GM19240 (cell line): ENCODE measurements around the gene ACER3.
"Not testable (repeated sequence)": the region's sequence is repeated elsewhere in the genome, so short reads cannot be mapped to it uniquely, and the experiment has no call there.

ENCODE experiments used
- DNase-seq: peaks from one replicate; pipeline ENCODE4 v3.0.0; 2011; ENCODE audit warnings: low spot score; ENCODE audit not compliant: insufficient read length

ACER3 gene

GRCh38 chr11:77038029-77038824 lies 177.5 kb downstream of the ACER3 start:
- DNase-seq = no peak

GRCh38 chr11:77038825-77039326 lies 178.2 kb downstream of the ACER3 start:
- DNase-seq = no peak

- DNase-seq = no peak
Observed at GRCh38 chr11:77039491-77040400, 179.0 kb downstream of the ACER3 start.

GRCh38 chr11:77040401-77040777 lies 179.7 kb downstream of the ACER3 start:
- DNase-seq = no peak

- DNase-seq = no peak
Observed at GRCh38 chr11:77040889-77041288, 180.2 kb downstream of the ACER3 start.

GRCh38 chr11:77042111-77042726 lies 181.5 kb downstream of the ACER3 start:
- no peak for DNase-seq

- DNase-seq = no peak
Observed at GRCh38 chr11:77044356-77044755, 183.6 kb downstream of the ACER3 start.

- no peak for DNase-seq
Observed at GRCh38 chr11:77044886-77045285, 184.2 kb downstream of the ACER3 start.

- peak; percentile 67 for DNase-seq
Observed at GRCh38 chr11:77046060-77046501, 185.4 kb downstream of the ACER3 start.

GRCh38 chr11:77047007-77047927 lies 186.5 kb downstream of the ACER3 start:
- DNase-seq = peak; percentile 58

GRCh38 chr11:77047928-77048446 lies 187.3 kb downstream of the ACER3 start:
- not testable (repeated sequence) for DNase-seq

- no peak for DNase-seq
Observed at GRCh38 chr11:77049026-77049425, 188.3 kb downstream of the ACER3 start.

- DNase-seq = no peak
Observed at GRCh38 chr11:77051511-77051910, 190.8 kb downstream of the ACER3 start.

- no peak for DNase-seq
Observed at GRCh38 chr11:77052518-77052917, 191.8 kb downstream of the ACER3 start.

GRCh38 chr11:77053217-77054015 lies 192.7 kb downstream of the ACER3 start:
- DNase-seq = no peak

- no peak for DNase-seq
Observed at GRCh38 chr11:77054084-77054483, 193.4 kb downstream of the ACER3 start.

- DNase-seq = no peak
Observed at GRCh38 chr11:77055101-77055561, 194.4 kb downstream of the ACER3 start.

GRCh38 chr11:77055913-77056312 lies 195.2 kb downstream of the ACER3 start:
- no peak for DNase-seq

GRCh38 chr11:77056814-77057402 lies 196.2 kb downstream of the ACER3 start:
- DNase-seq = no peak
